Measurements from ENCODE around the gene UBXN6. TPM values are rescaled to one million over a fixed set of nuclear protein-coding genes. Genes with fewer than 3 reads are reported as not detected.
A peak's percentile ranks its signal among the peaks of the same experiment; 100 is the strongest.

The UBXN6 gene
- total RNA-seq, 4 donors from 2014 or later = 93.8 to 230 (median 114) TPM

GRCh38 chr19:4453232-4454179 lies 4.1 kb downstream of the UBXN6 start:
- Histone ChIP-seq H3K4me3 (no peak overlapping the region), H3K27ac (peak overlapping the region in 3 of 4 donors; percentile 4 to 99 (median 95)), H3K9me3 (no peaks in the 10 kb centered on the region), H3K27me3 (no peaks in the 10 kb centered on the region), H3K36me3 (peaks cover 0 to 38% of the 10 kb centered on the region in 2 donors), H3K4me1 (peaks cover 35 to 36% of the 10 kb centered on the region in 2 donors)
- intact Hi-C loops (cut with DNase I; ENCODE audit: low total_unique reads) = loop anchor here (10.0 kb wide), 1 partner anchor 109 kb away; the partner anchor contains the start of gene MPND
- ATAC-seq (no peak), DNase-seq (no peak)
- in situ Hi-C loops (cut with MboI; ENCODE audit: low sequenced_read_pairs in 4 of 4) = no loop called here
- TF ChIP-seq, protein P1, sequence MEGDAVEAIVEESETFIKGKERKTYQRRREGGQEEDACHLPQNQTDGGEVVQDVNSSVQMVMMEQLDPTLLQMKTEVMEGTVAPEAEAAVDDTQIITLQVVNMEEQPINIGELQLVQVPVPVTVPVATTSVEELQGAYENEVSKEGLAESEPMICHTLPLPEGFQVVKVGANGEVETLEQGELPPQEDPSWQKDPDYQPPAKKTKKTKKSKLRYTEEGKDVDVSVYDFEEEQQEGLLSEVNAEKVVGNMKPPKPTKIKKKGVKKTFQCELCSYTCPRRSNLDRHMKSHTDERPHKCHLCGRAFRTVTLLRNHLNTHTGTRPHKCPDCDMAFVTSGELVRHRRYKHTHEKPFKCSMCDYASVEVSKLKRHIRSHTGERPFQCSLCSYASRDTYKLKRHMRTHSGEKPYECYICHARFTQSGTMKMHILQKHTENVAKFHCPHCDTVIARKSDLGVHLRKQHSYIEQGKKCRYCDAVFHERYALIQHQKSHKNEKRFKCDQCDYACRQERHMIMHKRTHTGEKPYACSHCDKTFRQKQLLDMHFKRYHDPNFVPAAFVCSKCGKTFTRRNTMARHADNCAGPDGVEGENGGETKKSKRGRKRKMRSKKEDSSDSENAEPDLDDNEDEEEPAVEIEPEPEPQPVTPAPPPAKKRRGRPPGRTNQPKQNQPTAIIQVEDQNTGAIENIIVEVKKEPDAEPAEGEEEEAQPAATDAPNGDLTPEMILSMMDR (IDR thresholded peaks at IDR 0.05 in 4 of 5, conservative IDR thresholded peaks at IDR 0.05 in 1 of 5) = no peak
- TF ChIP-seq POLR2A (IDR thresholded peaks at IDR 0.05) = no peak

- no peak for ATAC-seq
Observed at GRCh38 chr19:4452230-4452990, 5.2 kb downstream of the UBXN6 start.

GRCh38 chr19:4449639-4450028 lies 8.0 kb downstream of the UBXN6 start:
- no peak for DNase-seq
- Histone ChIP-seq H3K27ac (peak overlapping the region; percentile 84 to 93 (median 88)), H3K9me3 (no peaks in the 10 kb centered on the region), H3K4me3 (no peak overlapping the region), H3K4me1 (peaks cover 18 to 23% of the 10 kb centered on the region in 2 donors), H3K27me3 (no peaks in the 10 kb centered on the region), H3K36me3 (peaks cover 0 to 76% of the 10 kb centered on the region in 2 donors)
- in situ Hi-C loops (cut with MboI; ENCODE audit: low sequenced_read_pairs in 4 of 4) (no loop called here), intact Hi-C loops (cut with DNase I; ENCODE audit: low total_unique reads) (loop anchor here (1.0 to 10.0 kb wide), 3 partner anchors 47 to 105 kb away; partner anchors contain the start of genes CHAF1A and MPND)
- peak; percentile 9 to 50 for ATAC-seq
- TF ChIP-seq, protein P1 (IDR thresholded peaks at IDR 0.05 in 4 of 5, conservative IDR thresholded peaks at IDR 0.05 in 1 of 5) = no peak
- no peak for TF ChIP-seq POLR2A (IDR thresholded peaks at IDR 0.05)

More at GRCh38 chr19:4452230-4452990, 5.2 kb downstream of the UBXN6 start:
- peak overlapping the region in 1 of 4 donors; percentile 95 for H3K27ac ChIP-seq
- DNase-seq = no peak
- TF ChIP-seq, protein P1 (IDR thresholded peaks at IDR 0.05 in 4 of 5, conservative IDR thresholded peaks at IDR 0.05 in 1 of 5) = no peak
- TF ChIP-seq POLR2A (IDR thresholded peaks at IDR 0.05) = no peak
- intact Hi-C loops (cut with DNase I; ENCODE audit: low total_unique reads) = loop anchor here (10.0 kb wide), 1 partner anchor 108 kb away; the partner anchor contains the start of gene MPND
- H3K36me3 ChIP-seq = peaks cover 0 to 49% of the 10 kb centered on the region in 2 donors
- H3K27me3 ChIP-seq = no peaks in the 10 kb centered on the region
- H3K4me3 ChIP-seq = no peak overlapping the region
- in situ Hi-C loops (cut with MboI; ENCODE audit: low sequenced_read_pairs in 4 of 4) = no loop called here
- no peaks in the 10 kb centered on the region for H3K9me3 ChIP-seq
- peaks cover 39 to 43% of the 10 kb centered on the region in 2 donors for H3K4me1 ChIP-seq

- TF ChIP-seq POLR2A (IDR thresholded peaks at IDR 0.05) = peak; percentile 13 to 18
- TF ChIP-seq, protein P1 (IDR thresholded peaks at IDR 0.05 in 4 of 5, conservative IDR thresholded peaks at IDR 0.05 in 1 of 5) = peak; percentile 24 to 51 (median 44)
- Histone ChIP-seq H3K4me1 (peaks cover 14 to 19% of the 10 kb centered on the region in 2 donors), H3K9me3 (no peaks in the 10 kb centered on the region), H3K36me3 (peaks cover 0 to 76% of the 10 kb centered on the region in 2 donors), H3K4me3 (no peak overlapping the region), H3K27ac (peak overlapping the region; percentile 84 to 93 (median 88)), H3K27me3 (no peaks in the 10 kb centered on the region)
- peak; percentile 89 to 97 for DNase-seq
- intact Hi-C loops (cut with DNase I; ENCODE audit: low total_unique reads) (loop anchor here (1.0 to 2.0 kb wide), 2 partner anchors 46 to 65 kb away; partner anchors contain the start of gene CHAF1A), in situ Hi-C loops (cut with MboI; ENCODE audit: low sequenced_read_pairs in 4 of 4) (no loop called here)
- peak; percentile 84 to 92 for ATAC-seq
Observed at GRCh38 chr19:4449022-4449638, 8.5 kb downstream of the UBXN6 start.

Measured in gastrocnemius medialis (tissue), 4 donors.